ENCODE data around the gene ARHGEF10L.

ARHGEF10L gene

GRCh38 chr1:17688217-17688810, 148.8 kb downstream of the ARHGEF10L start:
- no peak overlapping the region for H2AFZ ChIP-seq (ENCODE audit: low read depth, low read length)
- H3K4me2 ChIP-seq (ENCODE audit: insufficient read depth, low read length), result no peak overlapping the region
- H3K27ac ChIP-seq (ENCODE audit: low read length), result no peak overlapping the region
- no peak for DNase-seq
- H3K4me1 ChIP-seq (ENCODE audit: insufficient read depth, low read length), result no peaks in the 10 kb centered on the region
- H3K9me3 ChIP-seq (ENCODE audit: insufficient read depth, low read length, severe bottlenecking), result no peaks in the 10 kb centered on the region
- no peaks in the 10 kb centered on the region for H3K27me3 ChIP-seq (ENCODE audit: insufficient read depth, low read length, poor library complexity)
- H3K79me2 ChIP-seq (ENCODE audit: insufficient read depth, low read length), result no peaks in the 10 kb centered on the region
- no peaks in the 10 kb centered on the region for H3K36me3 ChIP-seq (ENCODE audit: insufficient read depth, low read length)
- no peak for ATAC-seq (ENCODE audit: insufficient read depth, low read depth)
- no peak overlapping the region for H3K9ac ChIP-seq (ENCODE audit: low read depth, low read length)
- H3K4me3 ChIP-seq (ENCODE audit: low read depth in 1 of 2, low read length in 2 of 2), result no peak overlapping the region
- H4K20me1 ChIP-seq (ENCODE audit: insufficient read depth, low read length), result 0 out of 2 replicates have a peak, but pooled peaks cover 3% of the 10 kb centered on the region
- no peak for TF ChIP-seq CTCF (IDR thresholded peaks at IDR 0.05; ENCODE audit: borderline replicate concordance, extremely low read depth, low read length, poor library complexity, severe bottlenecking)
- no peak for TF ChIP-seq EZH2 (IDR thresholded peaks at IDR 0.05; ENCODE audit: borderline replicate concordance, low read depth, low read length, severe bottlenecking)

GRCh38 chr1:17689011-17689410, 149.5 kb downstream of the ARHGEF10L start:
- no peak for TF ChIP-seq EZH2 (IDR thresholded peaks at IDR 0.05; ENCODE audit: borderline replicate concordance, low read depth, low read length, severe bottlenecking)
- TF ChIP-seq CTCF (IDR thresholded peaks at IDR 0.05; ENCODE audit: borderline replicate concordance, extremely low read depth, low read length, poor library complexity, severe bottlenecking), result no peak

GRCh38 chr1:17690906-17691634, 151.6 kb downstream of the ARHGEF10L start:
- H3K9me3 ChIP-seq (ENCODE audit: insufficient read depth, low read length, severe bottlenecking), result no peaks in the 10 kb centered on the region
- H3K36me3 ChIP-seq (ENCODE audit: insufficient read depth, low read length), result no peaks in the 10 kb centered on the region
- no peak overlapping the region for H3K4me3 ChIP-seq (ENCODE audit: low read depth in 1 of 2, low read length in 2 of 2)
- DNase-seq (no peak), ATAC-seq (ENCODE audit: insufficient read depth, low read depth) (no peak)
- H4K20me1 ChIP-seq (ENCODE audit: insufficient read depth, low read length), result no peaks in the 10 kb centered on the region
- H3K4me1 ChIP-seq (ENCODE audit: insufficient read depth, low read length), result no peaks in the 10 kb centered on the region
- H3K79me2 ChIP-seq (ENCODE audit: insufficient read depth, low read length), result no peaks in the 10 kb centered on the region
- H3K27ac ChIP-seq (ENCODE audit: low read length), result no peak overlapping the region
- TF ChIP-seq CTCF (IDR thresholded peaks at IDR 0.05; ENCODE audit: borderline replicate concordance, extremely low read depth, low read length, poor library complexity, severe bottlenecking), result no peak
- TF ChIP-seq EZH2 (IDR thresholded peaks at IDR 0.05; ENCODE audit: borderline replicate concordance, low read depth, low read length, severe bottlenecking), result no peak
- H3K27me3 ChIP-seq (ENCODE audit: insufficient read depth, low read length, poor library complexity), result no peaks in the 10 kb centered on the region
- no peak overlapping the region for H3K9ac ChIP-seq (ENCODE audit: low read depth, low read length)
- no peak overlapping the region for H2AFZ ChIP-seq (ENCODE audit: low read depth, low read length)
- H3K4me2 ChIP-seq (ENCODE audit: insufficient read depth, low read length), result no peak overlapping the region

More at GRCh38 chr1:17689011-17689410, 149.5 kb downstream of the ARHGEF10L start:
- Histone ChIP-seq H4K20me1 (ENCODE audit: insufficient read depth, low read length) (0 out of 2 replicates have a peak, but pooled peaks cover 3% of the 10 kb centered on the region), H3K27ac (ENCODE audit: low read length) (no peak overlapping the region), H3K79me2 (ENCODE audit: insufficient read depth, low read length) (no peaks in the 10 kb centered on the region), H2AFZ (ENCODE audit: low read depth, low read length) (no peak overlapping the region), H3K4me1 (ENCODE audit: insufficient read depth, low read length) (no peaks in the 10 kb centered on the region), H3K4me2 (ENCODE audit: insufficient read depth, low read length) (no peak overlapping the region), H3K4me3 (ENCODE audit: low read depth in 1 of 2, low read length in 2 of 2) (no peak overlapping the region), H3K27me3 (ENCODE audit: insufficient read depth, low read length, poor library complexity) (no peaks in the 10 kb centered on the region), H3K9ac (ENCODE audit: low read depth, low read length) (no peak overlapping the region), H3K36me3 (ENCODE audit: insufficient read depth, low read length) (no peaks in the 10 kb centered on the region), H3K9me3 (ENCODE audit: insufficient read depth, low read length, severe bottlenecking) (no peaks in the 10 kb centered on the region)
- no peak for ATAC-seq (ENCODE audit: insufficient read depth, low read depth)
- no peak for DNase-seq
